Neutrophil (primary cell): ENCODE data around the gene ZNF135.

ENCODE experiments used
- H3K27ac ChIP-seq: fragments of 200-600 bp; sonication (generic); 2 replicates; pipeline ENCODE4 v1.5.1; 2016; ENCODE audit warnings: mild to moderate bottlenecking, moderate library complexity
- H3K27me3 ChIP-seq: fragments of 200-600 bp; sonication (generic); 2 replicates; pipeline ENCODE4 v1.6.0; 2016; ENCODE audit warnings: mild to moderate bottlenecking
- H3K36me3 ChIP-seq: fragments of 200-600 bp; sonication (generic); 2 replicates; pipeline ENCODE4 v1.5.1; 2017
- H3K4me1 ChIP-seq, 2 experiments: fragments of 200-600 bp in 1 of 2; sonication (generic) in 1 of 2; 1 replicate in 1 of 2; 2 replicates in 1 of 2; pipeline versions ENCODE4 v1.5.1 to v1.6.1; 2013 to 2016; ENCODE audit warnings: low read depth in 1 of 2, low read length in 1 of 2, mild to moderate bottlenecking in 1 of 2, moderate library complexity in 1 of 2; ENCODE audit not compliant: control insufficient read depth in 1 of 2, insufficient read depth in 1 of 2
- H3K4me3 ChIP-seq, 2 experiments: fragments of 200-600 bp in 1 of 2; sonication (generic) in 1 of 2; 1 replicate in 1 of 2; 2 replicates in 1 of 2; pipeline ENCODE4 v1.5.1; 2013 to 2016; ENCODE audit warnings: low read depth in 1 of 2, low read length in 1 of 2, mild to moderate bottlenecking in 1 of 2, moderate library complexity in 1 of 2
- H3K9me3 ChIP-seq: fragments of 200-600 bp; sonication (generic); 2 replicates; pipeline ENCODE4 v1.5.1; 2016
- TF ChIP-seq, protein P1 (sequence below): fragments of 200-600 bp; sonication (generic); IDR thresholded peaks from 2 replicates; pipeline ENCODE4 v1.5.1; 2016; ENCODE audit warnings: antibody characterized with exemption

ZNF135 gene

GRCh38 chr19:58042495-58043340 lies 16.4 kb upstream of the ZNF135 start:
- peaks cover 19% of the 10 kb centered on the region for H3K27me3 ChIP-seq
- H3K27ac ChIP-seq, result no peak overlapping the region
- peaks cover 20% of the 10 kb centered on the region for H3K9me3 ChIP-seq
- TF ChIP-seq, protein P1, sequence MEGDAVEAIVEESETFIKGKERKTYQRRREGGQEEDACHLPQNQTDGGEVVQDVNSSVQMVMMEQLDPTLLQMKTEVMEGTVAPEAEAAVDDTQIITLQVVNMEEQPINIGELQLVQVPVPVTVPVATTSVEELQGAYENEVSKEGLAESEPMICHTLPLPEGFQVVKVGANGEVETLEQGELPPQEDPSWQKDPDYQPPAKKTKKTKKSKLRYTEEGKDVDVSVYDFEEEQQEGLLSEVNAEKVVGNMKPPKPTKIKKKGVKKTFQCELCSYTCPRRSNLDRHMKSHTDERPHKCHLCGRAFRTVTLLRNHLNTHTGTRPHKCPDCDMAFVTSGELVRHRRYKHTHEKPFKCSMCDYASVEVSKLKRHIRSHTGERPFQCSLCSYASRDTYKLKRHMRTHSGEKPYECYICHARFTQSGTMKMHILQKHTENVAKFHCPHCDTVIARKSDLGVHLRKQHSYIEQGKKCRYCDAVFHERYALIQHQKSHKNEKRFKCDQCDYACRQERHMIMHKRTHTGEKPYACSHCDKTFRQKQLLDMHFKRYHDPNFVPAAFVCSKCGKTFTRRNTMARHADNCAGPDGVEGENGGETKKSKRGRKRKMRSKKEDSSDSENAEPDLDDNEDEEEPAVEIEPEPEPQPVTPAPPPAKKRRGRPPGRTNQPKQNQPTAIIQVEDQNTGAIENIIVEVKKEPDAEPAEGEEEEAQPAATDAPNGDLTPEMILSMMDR, result no peak
- no peak overlapping the region for H3K4me3 ChIP-seq
- no peaks in the 10 kb centered on the region for H3K36me3 ChIP-seq
- no peaks in the 10 kb centered on the region for H3K4me1 ChIP-seq

- Histone ChIP-seq H3K4me3 (no peak overlapping the region), H3K27ac (no peak overlapping the region), H3K36me3 (no peaks in the 10 kb centered on the region), H3K4me1 (no peaks in the 10 kb centered on the region), H3K9me3 (peaks cover 20% of the 10 kb centered on the region), H3K27me3 (peaks cover 8% of the 10 kb centered on the region)
- TF ChIP-seq, protein P1, result no peak
These were observed 14.7 kb upstream of the ZNF135 start for GRCh38 chr19:58044391-58044790.

DNA sequence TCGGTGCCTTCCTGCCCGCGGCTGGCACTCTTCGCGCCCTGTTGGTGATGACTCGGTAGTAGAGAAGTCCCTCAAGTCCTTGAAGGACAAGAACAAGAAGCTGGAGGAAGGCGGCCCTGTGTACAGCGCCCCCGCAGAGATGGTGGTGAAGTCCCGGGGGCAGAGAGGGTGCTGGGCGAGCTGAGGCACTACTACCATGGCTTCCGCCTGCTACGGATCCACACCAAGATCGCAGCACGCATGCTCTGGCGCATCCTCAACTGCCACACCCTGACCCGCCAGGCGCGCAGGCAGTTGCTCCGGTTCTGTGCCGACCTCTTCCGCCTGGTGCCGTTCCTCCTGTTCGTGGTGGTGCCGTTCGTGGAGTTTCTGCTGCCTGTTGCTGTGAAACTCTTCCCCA lies 14.2 kb upstream of the ZNF135 start:
- Histone ChIP-seq H3K27me3 (peaks cover 8% of the 10 kb centered on the region), H3K27ac (no peak overlapping the region), H3K36me3 (no peaks in the 10 kb centered on the region), H3K9me3 (peaks cover 20% of the 10 kb centered on the region), H3K4me3 (no peak overlapping the region), H3K4me1 (no peaks in the 10 kb centered on the region)
- TF ChIP-seq, protein P1, result no peak

- H3K36me3 ChIP-seq, result no peaks in the 10 kb centered on the region
- H3K4me3 ChIP-seq, result no peak overlapping the region
- no peaks in the 10 kb centered on the region for H3K4me1 ChIP-seq
- H3K9me3 ChIP-seq, result peaks cover 26% of the 10 kb centered on the region
- H3K27ac ChIP-seq, result no peak overlapping the region
- H3K27me3 ChIP-seq, result peaks cover 8% of the 10 kb centered on the region
- TF ChIP-seq, protein P1, result no peak
These were observed 13.6 kb upstream of the ZNF135 start for GRCh38 chr19:58045411-58046050.

GRCh38 chr19:58046856-58047255 lies 12.2 kb upstream of the ZNF135 start:
- Histone ChIP-seq H3K36me3 (no peaks in the 10 kb centered on the region), H3K4me3 (no peak overlapping the region), H3K27ac (no peak overlapping the region), H3K4me1 (no peaks in the 10 kb centered on the region), H3K27me3 (peaks cover 8% of the 10 kb centered on the region), H3K9me3 (peaks cover 27% of the 10 kb centered on the region)
- TF ChIP-seq, protein P1, result no peak
